ENCODE data around the gene LHX8.

LHX8 gene

DNA sequence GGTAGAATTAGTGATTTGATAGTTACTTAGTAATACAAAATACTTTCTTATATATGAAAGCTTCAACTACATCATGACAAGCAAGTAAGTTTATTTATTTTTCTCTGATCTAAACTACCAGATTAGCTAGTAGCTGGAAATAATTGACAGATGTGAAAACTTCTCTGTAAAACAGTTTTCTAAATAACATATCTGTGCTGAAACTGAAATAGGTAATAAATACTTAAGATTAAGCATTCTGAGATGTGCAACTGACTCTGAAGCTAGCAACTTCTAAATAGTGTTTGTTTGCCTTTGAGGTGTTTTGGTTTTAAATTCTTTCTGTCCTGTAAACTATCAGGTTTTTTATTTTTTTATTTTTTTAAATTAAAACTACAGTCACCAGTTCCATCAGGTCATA, 18.5 kb upstream of the LHX8 start:
- Histone ChIP-seq H2AFZ (ENCODE audit: low read depth, low read length) (no peak overlapping the region), H3K4me2 (ENCODE audit: low read length) (no peak overlapping the region), H3K9me3 (ENCODE audit: insufficient read depth, low read length) (no peaks in the 10 kb centered on the region), H3K79me2 (ENCODE audit: low read length) (no peaks in the 10 kb centered on the region), H3K9ac (ENCODE audit: low read length) (no peak overlapping the region), H3K27me3 (ENCODE audit: low read depth, low read length) (no peaks in the 10 kb centered on the region), H4K20me1 (ENCODE audit: insufficient read depth, low read length) (no peaks in the 10 kb centered on the region), H3K27ac (ENCODE audit: low read length) (no peak overlapping the region), H3K4me3 (ENCODE audit: low read length) (no peak overlapping the region), H3K36me3 (replicated peaks; ENCODE audit: low read depth, low read length) (no peaks in the 10 kb centered on the region), H3K4me1 (ENCODE audit: low read length) (peaks cover 4% of the 10 kb centered on the region)
- TF ChIP-seq EZH2phosphoT487 (IDR thresholded peaks at IDR 0.05; ENCODE audit: low read depth) (no peak), CTCF (IDR thresholded peaks at IDR 0.05; ENCODE audit: low read depth, low read length) (no peak)

- Histone ChIP-seq H3K27ac (ENCODE audit: low read length) (no peak overlapping the region), H3K9ac (ENCODE audit: low read length) (no peak overlapping the region), H3K27me3 (ENCODE audit: low read depth, low read length) (no peaks in the 10 kb centered on the region), H3K36me3 (replicated peaks; ENCODE audit: low read depth, low read length) (no peaks in the 10 kb centered on the region), H3K4me3 (ENCODE audit: low read length) (no peak overlapping the region), H3K4me1 (ENCODE audit: low read length) (peaks cover 7% of the 10 kb centered on the region), H2AFZ (ENCODE audit: low read depth, low read length) (no peak overlapping the region), H3K79me2 (ENCODE audit: low read length) (no peaks in the 10 kb centered on the region), H4K20me1 (ENCODE audit: insufficient read depth, low read length) (no peaks in the 10 kb centered on the region), H3K4me2 (ENCODE audit: low read length) (no peak overlapping the region), H3K9me3 (ENCODE audit: insufficient read depth, low read length) (no peaks in the 10 kb centered on the region)
- TF ChIP-seq EZH2phosphoT487 (IDR thresholded peaks at IDR 0.05; ENCODE audit: low read depth): no peak
- TF ChIP-seq CTCF (IDR thresholded peaks at IDR 0.05; ENCODE audit: low read depth, low read length): no peak
Measured at GRCh38 chr1:75123756-75124155, 10.4 kb upstream of the LHX8 start.

- Histone ChIP-seq H3K4me2 (ENCODE audit: low read length) (no peak overlapping the region), H2AFZ (ENCODE audit: low read depth, low read length) (no peak overlapping the region), H3K27ac (ENCODE audit: low read length) (no peak overlapping the region), H3K27me3 (ENCODE audit: low read depth, low read length) (no peaks in the 10 kb centered on the region), H3K9ac (ENCODE audit: low read length) (no peak overlapping the region), H3K79me2 (ENCODE audit: low read length) (no peaks in the 10 kb centered on the region), H3K4me1 (ENCODE audit: low read length) (peaks cover 7% of the 10 kb centered on the region), H3K9me3 (ENCODE audit: insufficient read depth, low read length) (no peaks in the 10 kb centered on the region), H3K4me3 (ENCODE audit: low read length) (no peak overlapping the region), H4K20me1 (ENCODE audit: insufficient read depth, low read length) (no peaks in the 10 kb centered on the region), H3K36me3 (replicated peaks; ENCODE audit: low read depth, low read length) (no peaks in the 10 kb centered on the region)
- TF ChIP-seq EZH2phosphoT487 (IDR thresholded peaks at IDR 0.05; ENCODE audit: low read depth) (no peak), CTCF (IDR thresholded peaks at IDR 0.05; ENCODE audit: low read depth, low read length) (no peak)
Measured at GRCh38 chr1:75124510-75124909, 9.7 kb upstream of the LHX8 start.

DNA sequence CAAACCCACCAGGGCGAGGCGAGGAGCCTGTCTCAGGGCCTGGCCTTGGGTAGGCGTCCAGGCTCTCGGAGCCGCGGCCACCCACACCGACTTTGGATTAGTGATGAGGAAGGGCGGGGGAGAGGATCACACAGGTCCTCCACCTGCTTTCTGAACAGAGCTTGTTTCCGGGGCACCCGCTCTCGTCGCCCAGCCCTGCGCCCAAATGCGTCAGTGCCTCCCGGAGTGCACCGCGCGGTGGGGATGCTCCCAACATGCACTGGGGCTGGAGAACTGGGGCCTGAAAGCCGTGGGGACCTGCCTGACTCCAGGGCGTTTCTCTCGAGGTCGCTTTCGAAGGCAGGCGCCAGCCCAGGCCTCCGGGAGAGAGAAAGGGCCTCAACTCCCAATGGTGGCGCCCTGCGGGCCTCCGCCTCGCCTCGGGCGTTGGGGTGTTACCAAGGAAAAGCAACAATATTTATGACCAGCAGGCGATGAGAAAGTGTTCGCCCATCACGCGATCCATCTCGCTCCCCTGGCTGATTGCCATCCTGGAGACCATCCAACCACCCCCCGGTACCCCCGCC, 8.9 kb upstream of the LHX8 start:
- H3K79me2 ChIP-seq (ENCODE audit: low read length): no peaks in the 10 kb centered on the region
- no peak overlapping the region for H3K27ac ChIP-seq (ENCODE audit: low read length)
- no peak overlapping the region for H2AFZ ChIP-seq (ENCODE audit: low read depth, low read length)
- H3K4me3 ChIP-seq (ENCODE audit: low read length): no peak overlapping the region
- no peaks in the 10 kb centered on the region for H4K20me1 ChIP-seq (ENCODE audit: insufficient read depth, low read length)
- H3K27me3 ChIP-seq (ENCODE audit: low read depth, low read length): no peaks in the 10 kb centered on the region
- H3K9me3 ChIP-seq (ENCODE audit: insufficient read depth, low read length): no peaks in the 10 kb centered on the region
- no peak overlapping the region for H3K9ac ChIP-seq (ENCODE audit: low read length)
- H3K36me3 ChIP-seq (replicated peaks; ENCODE audit: low read depth, low read length): no peaks in the 10 kb centered on the region
- no peak for TF ChIP-seq CTCF (IDR thresholded peaks at IDR 0.05; ENCODE audit: low read depth, low read length)
- no peak for TF ChIP-seq EZH2phosphoT487 (IDR thresholded peaks at IDR 0.05; ENCODE audit: low read depth)
- peaks cover 7% of the 10 kb centered on the region for H3K4me1 ChIP-seq (ENCODE audit: low read length)
- H3K4me2 ChIP-seq (ENCODE audit: low read length): no peak overlapping the region
